ENCODE data around the gene CTBP1. TPM values are rescaled to one million over a fixed set of nuclear protein-coding genes. Genes with fewer than 3 reads are reported as not detected.

The CTBP1 gene
- polyA plus RNA-seq, 1 donor (not counting 4 experiments of a cell fraction or from before 2014, with no cell fraction given) = 46.9 TPM

DNA sequence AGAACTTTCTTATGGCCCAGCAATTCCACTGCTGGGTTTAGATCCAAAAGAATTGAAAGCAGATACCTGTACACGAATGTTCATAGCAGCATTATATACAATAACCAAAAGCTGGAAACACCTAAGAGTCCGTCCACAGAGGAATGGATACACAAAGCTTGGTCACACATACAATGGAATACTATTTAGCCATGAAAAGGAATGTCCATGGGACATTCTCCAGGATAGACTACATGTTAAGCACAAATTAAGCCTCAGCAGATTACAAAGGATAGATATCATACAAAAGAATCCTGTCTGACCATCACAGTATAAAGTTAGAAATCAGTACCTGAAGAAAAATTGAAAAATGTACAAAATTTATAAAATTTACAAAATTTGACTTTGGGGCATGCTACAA lies 28.1 kb upstream of the CTBP1 start:
- Histone ChIP-seq H3K4me1 (ENCODE audit: control insufficient read depth, extremely low read depth, insufficient read depth, low read length) (no peaks in the 10 kb centered on the region), H3K27me3 (ENCODE audit: control insufficient read depth, extremely low read depth, insufficient read depth, low read length) (no peaks in the 10 kb centered on the region), H3K9ac (ENCODE audit: control insufficient read depth, extremely low read depth, insufficient read depth, low read length) (no peak overlapping the region), H3K9me1 (ENCODE audit: control insufficient read depth, extremely low read depth, insufficient read depth, low read length) (no peaks in the 10 kb centered on the region), H3K79me2 (ENCODE audit: control insufficient read depth, insufficient read depth, low read length) (no peaks in the 10 kb centered on the region), H3K4me3 (ENCODE audit: control insufficient read depth in 2 of 3, extremely low read depth in 1 of 3, insufficient read depth in 2 of 3, low read depth in 1 of 3, low read length in 3 of 3) (no peak overlapping the region), H3K4me2 (ENCODE audit: control insufficient read depth, extremely low read depth, insufficient read depth, low read depth, low read length) (no peak overlapping the region), H3K27ac (ENCODE audit: control insufficient read depth, insufficient read depth, low read length) (no peak overlapping the region), H2AFZ (ENCODE audit: control insufficient read depth, low read length) (no peak overlapping the region), H3K9me3 (ENCODE audit: control insufficient read depth, low read depth, low read length) (no peaks in the 10 kb centered on the region), H3K36me3 (ENCODE audit: control insufficient read depth in 2 of 2, extremely low read depth in 1 of 2, insufficient read depth in 2 of 2, low read length in 2 of 2) (no peaks in the 10 kb centered on the region), H4K20me1 (ENCODE audit: control insufficient read depth, extremely low read depth, insufficient read depth, low read length) (no peaks in the 10 kb centered on the region)
- dilution Hi-C loops (cut with MboI; ENCODE audit: extremely low pct_ligation_motif_present, low sequenced_read_pairs) = no loop called here
- FAIRE-seq (no peak), DNase-seq (ENCODE audit: low read depth, low spot score) (no peak)
- TF ChIP-seq, protein P1, sequence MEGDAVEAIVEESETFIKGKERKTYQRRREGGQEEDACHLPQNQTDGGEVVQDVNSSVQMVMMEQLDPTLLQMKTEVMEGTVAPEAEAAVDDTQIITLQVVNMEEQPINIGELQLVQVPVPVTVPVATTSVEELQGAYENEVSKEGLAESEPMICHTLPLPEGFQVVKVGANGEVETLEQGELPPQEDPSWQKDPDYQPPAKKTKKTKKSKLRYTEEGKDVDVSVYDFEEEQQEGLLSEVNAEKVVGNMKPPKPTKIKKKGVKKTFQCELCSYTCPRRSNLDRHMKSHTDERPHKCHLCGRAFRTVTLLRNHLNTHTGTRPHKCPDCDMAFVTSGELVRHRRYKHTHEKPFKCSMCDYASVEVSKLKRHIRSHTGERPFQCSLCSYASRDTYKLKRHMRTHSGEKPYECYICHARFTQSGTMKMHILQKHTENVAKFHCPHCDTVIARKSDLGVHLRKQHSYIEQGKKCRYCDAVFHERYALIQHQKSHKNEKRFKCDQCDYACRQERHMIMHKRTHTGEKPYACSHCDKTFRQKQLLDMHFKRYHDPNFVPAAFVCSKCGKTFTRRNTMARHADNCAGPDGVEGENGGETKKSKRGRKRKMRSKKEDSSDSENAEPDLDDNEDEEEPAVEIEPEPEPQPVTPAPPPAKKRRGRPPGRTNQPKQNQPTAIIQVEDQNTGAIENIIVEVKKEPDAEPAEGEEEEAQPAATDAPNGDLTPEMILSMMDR (optimal IDR thresholded peaks at IDR 0.05 in 1 of 3, IDR thresholded peaks at IDR 0.05 in 1 of 3, conservative IDR thresholded peaks at IDR 0.05 in 1 of 3; ENCODE audit: extremely low read depth in 1 of 3, insufficient read depth in 2 of 3, low read length in 3 of 3) = no peak
- no peak for TF ChIP-seq EZH2 (IDR thresholded peaks at IDR 0.05; ENCODE audit: low read length)

DNA sequence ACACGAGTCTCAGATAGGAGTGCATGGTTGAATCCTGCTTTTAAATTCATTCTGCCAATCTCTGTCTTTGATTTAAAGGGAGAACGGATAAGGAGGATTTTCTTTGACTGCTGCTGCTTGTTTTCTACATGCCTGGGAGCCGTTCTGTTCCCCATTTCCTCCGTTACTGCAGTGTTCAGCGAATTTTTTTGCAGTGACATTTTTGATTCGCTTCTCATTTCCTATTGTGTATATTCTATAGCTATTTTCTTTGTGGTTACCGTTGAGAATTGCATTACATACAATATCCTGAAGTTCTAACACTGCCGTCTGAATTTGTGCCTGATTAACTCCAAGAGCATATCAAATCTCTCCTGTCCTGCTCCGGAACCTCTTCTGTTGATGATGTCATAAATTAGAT lies 25.9 kb upstream of the CTBP1 start:
- DNase-seq (ENCODE audit: low read depth, low spot score) (no peak), FAIRE-seq (no peak)
- no peak overlapping the region for H3K4me3 ChIP-seq (ENCODE audit: control insufficient read depth in 2 of 3, extremely low read depth in 1 of 3, insufficient read depth in 2 of 3, low read depth in 1 of 3, low read length in 3 of 3)
- dilution Hi-C loops (cut with MboI; ENCODE audit: extremely low pct_ligation_motif_present, low sequenced_read_pairs) = no loop called here
- H3K9ac ChIP-seq (ENCODE audit: control insufficient read depth, extremely low read depth, insufficient read depth, low read length) = no peak overlapping the region
- TF ChIP-seq EZH2 (IDR thresholded peaks at IDR 0.05; ENCODE audit: low read length) = no peak
- TF ChIP-seq, protein P1 (optimal IDR thresholded peaks at IDR 0.05 in 1 of 3, IDR thresholded peaks at IDR 0.05 in 1 of 3, conservative IDR thresholded peaks at IDR 0.05 in 1 of 3; ENCODE audit: extremely low read depth in 1 of 3, insufficient read depth in 2 of 3, low read length in 3 of 3) = no peak
- no peaks in the 10 kb centered on the region for H3K9me1 ChIP-seq (ENCODE audit: control insufficient read depth, extremely low read depth, insufficient read depth, low read length)
- no peak overlapping the region for H3K27ac ChIP-seq (ENCODE audit: control insufficient read depth, insufficient read depth, low read length)
- no peaks in the 10 kb centered on the region for H3K79me2 ChIP-seq (ENCODE audit: control insufficient read depth, insufficient read depth, low read length)
- H3K36me3 ChIP-seq (ENCODE audit: control insufficient read depth in 2 of 2, extremely low read depth in 1 of 2, insufficient read depth in 2 of 2, low read length in 2 of 2) = no peaks in the 10 kb centered on the region
- H4K20me1 ChIP-seq (ENCODE audit: control insufficient read depth, extremely low read depth, insufficient read depth, low read length) = no peaks in the 10 kb centered on the region
- no peak overlapping the region for H2AFZ ChIP-seq (ENCODE audit: control insufficient read depth, low read length)
- no peaks in the 10 kb centered on the region for H3K4me1 ChIP-seq (ENCODE audit: control insufficient read depth, extremely low read depth, insufficient read depth, low read length)
- no peaks in the 10 kb centered on the region for H3K27me3 ChIP-seq (ENCODE audit: control insufficient read depth, extremely low read depth, insufficient read depth, low read length)
- no peak overlapping the region for H3K4me2 ChIP-seq (ENCODE audit: control insufficient read depth, extremely low read depth, insufficient read depth, low read depth, low read length)
- no peaks in the 10 kb centered on the region for H3K9me3 ChIP-seq (ENCODE audit: control insufficient read depth, low read depth, low read length)

Data from keratinocyte (primary cell).